Measurements from ENCODE around the gene ASB4. TPM values are rescaled to one million over a fixed set of nuclear protein-coding genes. Genes with fewer than 3 reads are reported as not detected.

The ASB4 gene
- total RNA-seq, 1 donor from 2014 or later = 0.21 TPM

GRCh38 chr7:95578299-95578855, 92.6 kb downstream of the ASB4 start:
- Mint-ChIP-seq H3K4me1 (no peaks in the 10 kb centered on the region), H3K9me3 (peaks cover 2% of the 10 kb centered on the region), H3K27me3 (ENCODE audit: low read depth) (peaks cover 65% of the 10 kb centered on the region), H3K36me3 (ENCODE audit: low read depth) (no peaks in the 10 kb centered on the region), H3K27ac (ENCODE audit: unreplicated experiment) (no peak overlapping the region), H3K4me3 (no peak overlapping the region)
- DNase-seq (ENCODE audit: low read depth, low spot score) = no peak
- TF ChIP-seq, protein P1, sequence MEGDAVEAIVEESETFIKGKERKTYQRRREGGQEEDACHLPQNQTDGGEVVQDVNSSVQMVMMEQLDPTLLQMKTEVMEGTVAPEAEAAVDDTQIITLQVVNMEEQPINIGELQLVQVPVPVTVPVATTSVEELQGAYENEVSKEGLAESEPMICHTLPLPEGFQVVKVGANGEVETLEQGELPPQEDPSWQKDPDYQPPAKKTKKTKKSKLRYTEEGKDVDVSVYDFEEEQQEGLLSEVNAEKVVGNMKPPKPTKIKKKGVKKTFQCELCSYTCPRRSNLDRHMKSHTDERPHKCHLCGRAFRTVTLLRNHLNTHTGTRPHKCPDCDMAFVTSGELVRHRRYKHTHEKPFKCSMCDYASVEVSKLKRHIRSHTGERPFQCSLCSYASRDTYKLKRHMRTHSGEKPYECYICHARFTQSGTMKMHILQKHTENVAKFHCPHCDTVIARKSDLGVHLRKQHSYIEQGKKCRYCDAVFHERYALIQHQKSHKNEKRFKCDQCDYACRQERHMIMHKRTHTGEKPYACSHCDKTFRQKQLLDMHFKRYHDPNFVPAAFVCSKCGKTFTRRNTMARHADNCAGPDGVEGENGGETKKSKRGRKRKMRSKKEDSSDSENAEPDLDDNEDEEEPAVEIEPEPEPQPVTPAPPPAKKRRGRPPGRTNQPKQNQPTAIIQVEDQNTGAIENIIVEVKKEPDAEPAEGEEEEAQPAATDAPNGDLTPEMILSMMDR (conservative IDR thresholded peaks at IDR 0.05) = no peak

DNA sequence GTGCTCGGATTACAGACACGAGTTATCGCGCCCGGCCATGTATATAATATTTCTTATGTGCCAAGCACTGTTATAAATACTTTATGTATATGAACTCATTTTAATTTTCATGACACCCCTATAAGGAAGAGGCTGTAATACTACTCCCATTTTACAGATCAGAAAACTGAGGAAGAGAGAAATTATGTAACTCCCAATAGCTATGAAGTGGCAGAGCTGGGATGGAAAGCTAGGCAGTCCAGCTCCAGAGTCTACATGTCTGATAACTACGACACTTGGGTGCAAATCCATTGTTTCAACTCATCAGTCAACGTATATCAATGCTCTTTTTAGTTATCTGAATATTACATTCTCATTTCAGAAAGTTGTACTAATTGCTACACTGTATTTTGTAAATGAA, 93.6 kb downstream of the ASB4 start:
- TF ChIP-seq, protein P1 (conservative IDR thresholded peaks at IDR 0.05) = no peak
- Mint-ChIP-seq H3K4me1 (no peaks in the 10 kb centered on the region), H3K27me3 (ENCODE audit: low read depth) (peaks cover 71% of the 10 kb centered on the region), H3K4me3 (no peak overlapping the region), H3K36me3 (ENCODE audit: low read depth) (no peaks in the 10 kb centered on the region), H3K27ac (ENCODE audit: unreplicated experiment) (no peak overlapping the region), H3K9me3 (peaks cover 2% of the 10 kb centered on the region)
- DNase-seq (ENCODE audit: low read depth, low spot score) = no peak

DNA sequence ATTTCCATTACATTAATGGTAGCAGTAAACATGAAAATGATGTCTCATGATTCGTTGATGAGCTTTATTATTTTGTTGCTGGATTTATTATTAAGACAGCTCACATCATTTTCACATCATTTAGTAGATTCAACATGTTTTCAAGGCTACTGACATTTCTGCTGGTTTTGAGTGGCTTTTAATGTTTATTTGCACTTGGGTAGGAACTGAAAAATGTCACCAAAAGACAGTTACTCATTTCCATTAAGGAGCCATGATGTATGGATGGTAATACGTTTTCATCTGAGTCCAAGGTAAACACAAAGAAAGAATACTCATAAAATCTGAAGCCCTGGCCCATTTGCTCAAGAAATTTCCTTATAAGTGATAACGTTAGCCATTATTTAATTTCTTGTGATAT, 95.7 kb downstream of the ASB4 start:
- TF ChIP-seq, protein P1 (conservative IDR thresholded peaks at IDR 0.05) = no peak
- no peak for DNase-seq (ENCODE audit: low read depth, low spot score)
- Mint-ChIP-seq H3K27me3 (ENCODE audit: low read depth) (peaks cover 69% of the 10 kb centered on the region), H3K9me3 (no peaks in the 10 kb centered on the region), H3K27ac (ENCODE audit: unreplicated experiment) (no peak overlapping the region), H3K4me3 (no peak overlapping the region), H3K4me1 (no peaks in the 10 kb centered on the region), H3K36me3 (ENCODE audit: low read depth) (no peaks in the 10 kb centered on the region)

- TF ChIP-seq, protein P1 (conservative IDR thresholded peaks at IDR 0.05) = no peak
- Mint-ChIP-seq H3K27me3 (ENCODE audit: low read depth) (peaks cover 72% of the 10 kb centered on the region), H3K4me1 (no peaks in the 10 kb centered on the region), H3K4me3 (no peak overlapping the region), H3K36me3 (ENCODE audit: low read depth) (no peaks in the 10 kb centered on the region), H3K27ac (ENCODE audit: unreplicated experiment) (no peak overlapping the region), H3K9me3 (no peaks in the 10 kb centered on the region)
- no peak for DNase-seq (ENCODE audit: low read depth, low spot score)
These were observed 97.0 kb downstream of the ASB4 start for GRCh38 chr7:95582578-95583293.

- DNase-seq (ENCODE audit: low read depth, low spot score) = no peak
- H3K36me3 Mint-ChIP-seq (ENCODE audit: low read depth) = no peaks in the 10 kb centered on the region
- H3K27ac Mint-ChIP-seq (ENCODE audit: unreplicated experiment) = no peak overlapping the region
These were observed 98.3 kb downstream of the ASB4 start for GRCh38 chr7:95583834-95584621.

More at GRCh38 chr7:95583834-95584621, 98.3 kb downstream of the ASB4 start:
- TF ChIP-seq, protein P1 (conservative IDR thresholded peaks at IDR 0.05) = no peak
- no peaks in the 10 kb centered on the region for H3K4me1 Mint-ChIP-seq
- peaks cover 66% of the 10 kb centered on the region for H3K27me3 Mint-ChIP-seq (ENCODE audit: low read depth)
- H3K9me3 Mint-ChIP-seq = no peaks in the 10 kb centered on the region
- H3K4me3 Mint-ChIP-seq = no peak overlapping the region

Data from neural crest cell (in vitro differentiated cells).